WERI-Rb-1 (cell line): ENCODE results near the gene CTDNEP1.

ENCODE experiments used
- DNase-seq: peaks from one replicate; pipeline ENCODE4 v3.0.0-alpha.2; 2020
- H3K27ac ChIP-seq: fragments of 250-450 bp; sonication (Bioruptor Pico); 2 replicates; pipeline ENCODE4 v1.5.1; 2020; ENCODE audit warnings: mild to moderate bottlenecking, moderate library complexity
- H3K27me3 ChIP-seq: fragments of 250-450 bp; sonication (Bioruptor Pico); 2 replicates; pipeline ENCODE4 v1.5.1; 2021; ENCODE audit warnings: mild to moderate bottlenecking, low read depth, moderate library complexity; ENCODE audit not compliant: insufficient read depth, severe bottlenecking
- H3K36me3 ChIP-seq: fragments of 250-450 bp; sonication (Bioruptor Pico); 2 replicates; pipeline ENCODE4 v1.5.1; 2020; ENCODE audit warnings: mild to moderate bottlenecking, moderate library complexity
- H3K4me3 ChIP-seq: 2 replicates; pipeline ENCODE4 v1.5.1; 2011; ENCODE audit warnings: low read depth, mild to moderate bottlenecking, control low read depth, low read length
- H3K9me3 ChIP-seq: fragments of 250-450 bp; sonication (Bioruptor Pico); 2 replicates; pipeline ENCODE4 v1.5.1; 2021; ENCODE audit warnings: mild to moderate bottlenecking, moderate library complexity; ENCODE audit not compliant: severe bottlenecking
- CTCF ChIP-seq: IDR thresholded peaks from 2 replicates; pipeline ENCODE4 v1.5.1; 2011; ENCODE audit warnings: low read depth, mild to moderate bottlenecking, control low read depth, inconsistent platforms, low read length

The CTDNEP1 gene

GRCh38 chr17:7285679-7286078, 34.1 kb upstream of the CTDNEP1 start:
- Histone ChIP-seq H3K9me3 (no peaks in the 10 kb centered on the region), H3K36me3 (no peaks in the 10 kb centered on the region), H3K27ac (no peak overlapping the region), H3K4me3 (no peak overlapping the region), H3K27me3 (no peaks in the 10 kb centered on the region)
- no peak for DNase-seq
- no peak for TF ChIP-seq CTCF

- DNase-seq, result no peak
- no peak for TF ChIP-seq CTCF
- Histone ChIP-seq H3K36me3 (no peaks in the 10 kb centered on the region), H3K27ac (no peak overlapping the region), H3K9me3 (no peaks in the 10 kb centered on the region), H3K4me3 (no peak overlapping the region), H3K27me3 (no peaks in the 10 kb centered on the region)
Measured at GRCh38 chr17:7284911-7285310, 33.4 kb upstream of the CTDNEP1 start.

- DNase-seq, result no peak
- no peak for TF ChIP-seq CTCF
- Histone ChIP-seq H3K27me3 (no peaks in the 10 kb centered on the region), H3K9me3 (no peaks in the 10 kb centered on the region), H3K36me3 (no peaks in the 10 kb centered on the region), H3K4me3 (no peak overlapping the region), H3K27ac (no peak overlapping the region)
Measured at GRCh38 chr17:7283471-7284216, 32.1 kb upstream of the CTDNEP1 start.

GRCh38 chr17:7282752-7283321, 31.3 kb upstream of the CTDNEP1 start:
- DNase-seq, result no peak
- Histone ChIP-seq H3K27me3 (no peaks in the 10 kb centered on the region), H3K4me3 (peak overlapping the region; percentile 57), H3K27ac (no peak overlapping the region), H3K9me3 (no peaks in the 10 kb centered on the region), H3K36me3 (no peaks in the 10 kb centered on the region)
- no peak for TF ChIP-seq CTCF

- H3K9me3 ChIP-seq, result no peaks in the 10 kb centered on the region
- peak overlapping the region; percentile 57 for H3K4me3 ChIP-seq
- H3K27ac ChIP-seq, result no peak overlapping the region
- TF ChIP-seq CTCF, result no peak
- H3K27me3 ChIP-seq, result no peaks in the 10 kb centered on the region
- peak; percentile 32 for DNase-seq
- no peaks in the 10 kb centered on the region for H3K36me3 ChIP-seq
Measured at GRCh38 chr17:7281953-7282751, 30.6 kb upstream of the CTDNEP1 start.
